Fibroblast of skin of left biceps (primary cell): ENCODE results near the gene INSYN1.
"Not testable (repeated sequence)": the region's sequence is repeated elsewhere in the genome, so short reads cannot be mapped to it uniquely, and the experiment has no call there.

Experiments used
- DNase-seq, 2 experiments: peaks; one replicate each; pipeline ENCODE4 v3.0.0-alpha.2; 2013; ENCODE audit warnings: low read depth in 2 of 2

Gene INSYN1

DNA sequence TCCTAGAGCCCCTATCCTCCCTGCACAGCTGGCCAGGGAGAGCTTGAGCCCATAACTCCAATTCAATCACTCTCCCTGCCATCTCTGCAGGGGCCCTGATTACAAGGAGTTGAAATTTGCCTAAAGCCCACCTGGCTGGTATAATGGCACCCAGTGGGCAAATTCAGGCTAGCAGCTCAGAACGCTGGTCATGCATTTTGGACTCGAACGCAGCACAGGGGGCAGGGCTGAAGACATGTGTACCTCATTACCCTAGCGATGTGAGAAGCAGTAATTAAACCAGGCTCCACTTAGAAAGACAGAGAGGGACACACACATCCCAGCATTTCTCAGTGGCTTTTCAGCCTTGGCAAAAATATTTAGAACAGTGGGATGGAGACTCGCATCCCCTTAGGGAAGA lies 3.2 kb downstream of the INSYN1 start:
- DNase-seq, result no peak

DNA sequence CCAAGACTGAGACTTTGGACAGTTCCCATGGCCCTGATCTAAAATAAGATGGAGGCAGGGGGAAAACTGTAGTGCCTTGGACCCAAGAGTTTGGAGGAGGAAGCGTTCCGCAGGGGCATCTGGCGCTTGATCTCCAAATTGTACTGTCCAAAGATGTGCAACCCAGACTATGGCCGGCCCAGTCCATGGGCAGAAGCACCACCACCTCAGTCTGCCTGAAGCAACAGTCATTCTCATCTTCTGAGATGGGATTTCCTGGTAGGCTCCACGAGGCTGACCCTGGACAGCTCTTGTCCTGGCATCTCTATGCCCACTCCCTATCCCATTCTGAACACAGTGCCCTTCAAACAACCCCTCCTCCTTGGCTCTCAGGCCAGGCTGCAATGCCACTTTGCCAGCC lies 3.6 kb downstream of the INSYN1 start:
- DNase-seq, result no peak

DNA sequence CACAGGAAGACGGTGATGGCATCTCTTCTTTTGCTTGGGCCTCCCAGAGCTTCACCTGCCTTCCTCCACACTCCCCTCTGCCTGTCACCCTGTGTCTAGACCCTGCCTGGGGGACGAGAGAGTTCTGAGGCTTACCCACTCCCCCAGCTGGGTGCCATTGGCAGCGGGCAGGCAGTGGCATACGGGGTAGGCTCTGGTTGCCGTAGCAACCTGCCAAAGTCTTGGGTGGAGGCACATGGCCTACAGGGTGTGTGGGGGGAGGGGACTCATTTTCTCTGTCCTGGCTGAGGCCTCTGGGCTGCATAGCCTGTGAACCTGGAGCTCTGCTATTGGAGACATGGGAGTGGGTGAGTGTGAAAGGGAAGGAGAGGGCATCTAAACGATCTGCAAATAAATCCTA lies 4.4 kb downstream of the INSYN1 start:
- DNase-seq, result no peak

DNA sequence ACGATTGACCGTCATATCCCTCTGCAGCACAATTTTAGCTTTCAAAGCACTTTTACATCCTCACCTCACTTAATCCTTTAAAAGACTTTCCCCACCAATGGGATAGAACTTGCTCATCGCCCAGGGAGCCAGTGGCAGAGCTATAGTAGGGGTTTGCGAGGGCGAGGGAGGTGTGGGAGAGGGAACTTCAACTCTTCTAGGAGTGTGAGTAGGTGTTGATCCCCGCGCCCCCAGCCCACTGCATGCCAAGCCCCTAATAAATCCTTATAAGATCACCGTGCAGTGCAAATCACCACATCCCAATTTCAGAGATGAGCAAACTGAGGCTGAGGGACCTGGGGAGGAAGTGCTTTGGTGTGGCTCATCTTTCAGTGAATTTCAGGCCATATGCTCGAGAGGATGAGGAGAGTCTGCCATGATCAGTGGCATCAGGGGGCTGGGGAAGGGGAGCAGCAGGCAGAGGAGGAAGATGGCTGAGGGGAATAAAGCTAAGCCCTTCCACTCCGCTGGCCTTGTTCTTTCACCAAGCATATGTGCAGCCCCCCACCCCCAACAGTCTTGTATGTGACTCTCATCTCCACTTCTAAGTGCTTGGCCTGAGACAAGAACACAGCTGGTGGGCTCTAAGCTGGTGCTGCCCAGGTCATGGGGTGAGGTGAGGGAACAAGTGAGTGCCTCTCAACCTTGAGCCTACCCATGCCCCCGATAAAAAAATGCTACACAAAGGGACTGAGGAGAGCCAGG lies 5.1 kb downstream of the INSYN1 start:
- no peak for DNase-seq

DNA sequence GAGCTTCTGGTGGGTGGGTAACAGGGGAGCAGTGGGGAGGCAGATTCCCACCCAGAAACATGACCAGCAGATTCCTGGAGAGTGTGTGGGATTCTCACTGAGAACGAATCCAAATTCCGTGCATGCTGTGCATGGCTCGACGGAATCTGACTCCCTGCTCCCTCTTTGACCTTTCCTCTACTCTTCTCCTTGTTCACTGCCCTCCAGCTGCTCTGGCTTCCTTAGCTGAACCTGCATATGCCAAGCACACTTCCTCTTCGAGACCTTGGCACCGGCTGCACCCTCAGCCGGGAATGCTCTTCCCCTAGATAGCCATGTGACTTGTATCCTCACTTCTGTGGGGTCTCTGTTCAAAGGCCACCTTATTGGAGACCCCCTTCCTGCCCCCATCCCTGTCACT lies 6.3 kb downstream of the INSYN1 start:
- DNase-seq, result no peak

DNA sequence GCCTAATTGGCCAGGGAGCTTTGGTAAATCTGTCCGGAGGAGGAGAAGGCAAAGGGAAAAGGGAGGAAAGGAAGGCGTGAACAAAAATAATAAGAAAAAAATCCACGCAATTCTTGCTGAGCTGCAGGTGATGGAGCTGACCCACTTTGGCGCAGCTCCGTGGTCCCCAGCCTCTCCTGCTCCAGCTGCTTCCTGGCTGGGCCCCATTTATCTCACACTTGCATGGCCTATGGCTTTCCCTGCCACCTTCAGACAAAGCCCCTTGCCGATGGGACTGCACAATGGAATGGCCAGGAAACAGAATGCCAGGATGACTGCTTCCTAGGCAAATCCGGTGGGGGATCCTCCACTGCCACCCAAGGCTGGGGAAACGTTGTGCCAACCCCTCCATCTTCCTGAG lies 6.9 kb downstream of the INSYN1 start:
- no peak for DNase-seq

DNA sequence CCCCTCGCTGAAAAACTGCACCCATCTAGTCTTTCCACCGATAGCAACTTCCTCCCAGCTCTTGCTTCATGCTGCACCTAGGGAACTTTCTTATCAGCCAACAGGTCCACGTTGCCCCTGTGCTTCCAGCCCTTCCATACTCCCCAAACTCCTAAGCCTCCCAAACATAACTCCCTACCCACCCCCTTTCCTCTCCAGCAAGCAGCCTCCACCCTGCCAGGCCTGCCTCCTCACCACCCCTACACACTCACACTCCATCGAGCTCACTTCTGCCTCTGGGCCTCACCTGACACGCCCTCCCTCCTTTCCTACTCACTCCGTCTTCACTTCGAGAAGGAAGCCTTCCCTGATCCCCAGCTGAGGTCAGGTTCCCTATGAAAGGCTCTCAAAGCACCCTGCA lies 8.1 kb downstream of the INSYN1 start:
- DNase-seq, result no peak

DNA sequence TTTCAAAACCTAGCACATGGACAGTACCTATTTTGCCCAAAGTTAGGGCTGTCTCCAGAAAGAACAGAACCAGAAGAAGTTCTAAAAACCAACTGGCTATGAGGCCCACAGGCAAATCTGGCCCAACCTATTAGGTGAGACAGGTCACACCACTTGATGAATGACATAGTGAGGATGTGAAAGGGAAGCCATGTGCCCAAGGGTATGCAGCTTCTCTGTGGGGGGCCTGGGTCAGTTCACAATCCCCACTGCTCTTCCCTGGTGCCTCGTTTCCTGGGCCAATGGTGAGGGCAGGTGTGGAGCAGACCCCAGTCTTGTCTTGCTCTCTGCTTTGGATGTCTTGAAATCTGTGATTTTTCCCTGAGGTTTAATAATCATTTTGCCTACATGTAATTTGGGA lies 8.9 kb downstream of the INSYN1 start:
- no peak for DNase-seq

DNA sequence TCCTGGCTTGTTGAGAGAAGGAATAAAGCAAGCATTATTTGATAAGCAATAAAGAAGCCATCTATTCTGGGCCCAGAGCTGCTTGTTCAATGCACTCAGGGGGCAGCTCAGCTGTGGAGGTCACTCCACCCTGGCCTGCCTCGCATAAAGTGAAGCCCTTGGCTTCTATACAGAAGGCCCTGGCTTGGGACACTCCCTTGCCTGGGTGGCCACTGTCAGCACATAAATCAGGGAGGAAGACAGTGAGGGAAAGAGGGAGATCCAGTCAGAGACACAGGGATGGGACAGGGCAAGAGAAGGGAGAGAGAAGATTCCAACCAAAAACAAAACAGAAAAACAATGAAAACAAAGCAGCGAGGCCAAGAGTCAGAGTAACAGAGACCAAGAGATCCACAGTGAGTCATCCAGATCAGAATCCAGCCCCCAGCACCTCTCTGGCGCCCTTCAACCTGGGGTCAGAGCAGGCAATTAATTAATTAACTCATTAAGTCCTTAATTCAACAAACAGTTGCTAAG lies 11.8 kb downstream of the INSYN1 start:
- DNase-seq, result no peak

DNA sequence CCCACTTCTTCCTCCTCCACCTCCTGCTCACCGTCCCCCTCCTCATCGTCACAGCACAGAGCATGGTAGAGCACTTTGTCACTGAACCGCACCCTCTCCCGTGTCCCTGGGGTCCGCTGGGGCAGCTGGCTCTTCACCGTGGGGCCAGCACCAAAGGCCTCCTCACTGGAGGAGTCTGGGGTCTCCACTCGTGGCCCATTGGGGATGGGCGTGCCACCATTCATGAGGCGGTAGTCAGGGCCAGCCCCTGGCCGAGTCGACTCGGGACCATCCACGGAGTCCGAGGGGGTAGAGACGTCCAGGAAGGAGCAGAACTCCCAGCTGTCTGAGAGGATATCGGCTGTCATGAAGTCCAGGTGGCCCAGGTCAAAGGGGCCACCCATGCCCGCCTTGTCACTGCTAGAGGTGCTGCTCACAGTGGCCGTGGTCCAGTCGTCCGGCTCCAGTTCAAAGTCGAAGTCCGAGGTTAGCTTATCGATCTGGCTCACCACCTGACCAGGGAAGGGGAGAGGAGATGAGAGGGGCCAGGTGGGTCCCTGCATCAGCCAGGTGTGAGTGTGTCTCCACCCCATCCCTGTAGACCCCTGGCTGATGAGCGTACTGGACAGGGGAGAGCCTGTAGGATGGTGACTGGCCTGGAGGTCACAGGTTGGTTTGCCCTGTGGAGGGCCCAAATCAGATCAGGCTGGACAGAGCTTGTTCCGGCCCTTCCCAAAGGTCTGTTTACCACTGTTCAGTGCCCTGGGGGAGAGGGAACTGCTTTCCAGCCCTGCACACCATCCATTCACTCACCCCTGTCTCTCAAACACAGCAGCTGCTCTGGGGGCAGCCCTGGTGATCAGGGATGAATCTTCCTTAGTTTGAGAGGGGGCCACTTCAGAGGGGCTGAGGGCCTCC lies 12.8 kb downstream of the INSYN1 start:
- DNase-seq, result no peak

DNA sequence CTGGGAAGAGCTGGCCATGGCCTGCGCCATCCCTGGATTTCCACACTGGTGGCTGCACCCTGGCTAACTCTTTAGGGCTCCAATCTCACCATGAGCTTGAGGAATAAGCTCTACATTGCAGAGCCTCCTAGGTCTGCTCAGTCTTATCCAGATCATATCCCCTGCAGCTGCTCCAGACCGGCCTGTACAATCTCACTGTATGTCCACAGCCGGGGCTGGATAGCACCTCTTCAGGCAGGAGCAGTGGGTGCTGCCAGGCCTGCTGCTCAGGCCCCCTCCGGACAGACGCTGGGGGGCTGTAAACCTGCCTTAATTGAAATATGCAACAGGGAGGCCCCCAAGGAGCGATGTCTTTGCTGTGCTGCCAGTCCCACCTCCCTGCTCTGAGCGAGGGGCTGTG lies 15.6 kb downstream of the INSYN1 start:
- DNase-seq, result no peak

DNA sequence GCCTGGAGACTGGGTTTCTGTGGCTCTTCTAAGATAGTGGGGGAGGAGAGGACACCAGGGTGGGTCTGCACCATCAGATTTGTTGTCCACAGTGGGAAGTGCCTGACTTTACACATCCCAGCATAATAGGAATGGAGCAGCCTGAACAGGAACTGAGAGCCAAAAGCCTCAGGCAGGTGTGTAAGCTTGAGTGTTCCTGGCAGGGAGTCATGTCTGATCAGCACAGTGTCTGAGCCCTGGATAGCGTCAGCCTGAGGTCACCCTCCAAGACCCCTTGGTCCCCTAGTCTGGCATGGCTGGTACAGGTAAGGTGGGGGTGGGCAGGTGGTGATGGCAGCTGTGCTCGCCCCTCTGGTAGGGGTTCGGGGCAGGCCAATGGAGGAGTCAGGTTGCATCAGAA lies 20.2 kb downstream of the INSYN1 start:
- no peak for DNase-seq

DNA sequence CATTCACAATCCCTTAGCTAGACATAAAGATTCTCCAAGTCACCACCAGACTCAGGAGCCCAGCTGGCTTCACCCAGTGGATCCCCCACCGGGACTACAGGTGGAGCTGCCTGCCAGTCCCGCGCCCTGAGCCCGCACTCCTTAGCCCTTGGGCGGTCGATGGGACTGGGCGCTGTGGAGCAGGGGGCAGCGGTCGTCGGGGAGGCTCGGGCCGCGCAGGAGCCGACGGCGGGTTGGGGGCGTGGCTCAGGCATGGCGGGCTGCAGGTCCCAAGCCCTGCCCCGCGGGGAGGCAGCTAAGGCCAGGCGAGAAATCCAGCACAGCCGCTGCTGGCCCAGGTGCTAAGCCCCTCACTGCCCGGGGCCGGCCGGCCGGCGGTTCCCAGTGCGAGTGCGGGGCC lies 21.1 kb downstream of the INSYN1 start:
- DNase-seq, result not testable (repeated sequence)

DNA sequence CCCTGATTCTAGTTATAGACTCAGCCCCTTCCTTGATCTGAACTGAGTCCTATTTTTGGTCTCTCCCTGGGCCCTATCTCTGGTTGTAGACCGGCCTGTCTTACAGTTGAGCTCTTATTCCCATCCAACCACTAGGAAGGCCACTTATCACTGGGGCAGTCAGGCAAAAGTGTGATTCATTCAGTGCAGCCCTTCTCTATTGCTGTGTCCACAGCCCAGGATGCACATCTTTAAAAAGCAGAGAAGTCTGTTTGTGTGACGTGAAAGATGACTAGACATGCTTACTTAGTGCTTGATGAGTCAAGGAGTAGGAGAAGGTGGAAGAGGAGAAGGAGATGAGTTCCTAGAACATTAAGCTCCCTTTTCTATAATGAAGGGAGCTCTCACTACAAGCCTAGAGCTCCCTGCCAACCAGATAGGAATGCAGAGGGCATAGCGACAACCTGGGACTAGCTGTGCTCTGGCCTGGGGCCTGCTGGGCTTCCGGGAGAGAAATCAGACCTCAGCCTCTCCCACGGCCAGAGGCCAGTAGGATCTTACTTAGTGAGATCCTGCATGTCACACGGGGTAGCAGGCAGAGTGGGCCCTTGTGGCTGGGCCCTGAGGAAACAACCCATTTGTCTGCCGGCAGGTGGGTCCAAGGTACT lies 25.7 kb downstream of the INSYN1 start:
- no peak for DNase-seq

DNA sequence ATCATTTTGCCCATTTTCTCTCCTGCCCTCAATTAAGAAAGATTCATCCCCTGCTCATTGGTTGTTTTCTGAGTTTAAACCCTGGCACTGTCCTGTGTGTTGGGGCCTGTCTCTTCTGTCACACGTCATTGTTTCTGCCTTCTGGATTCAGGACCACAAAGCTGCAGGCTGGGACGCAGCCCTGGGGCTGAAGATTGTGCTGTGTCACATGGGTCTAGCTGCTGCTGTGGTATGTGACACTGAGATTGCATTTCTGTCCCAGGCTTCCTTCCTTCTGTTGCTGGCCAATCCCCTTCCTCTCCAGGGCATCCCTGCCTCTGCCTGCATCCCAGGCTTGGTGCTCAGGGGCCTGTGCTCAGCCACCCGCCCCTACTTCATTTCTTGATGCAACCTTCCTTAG lies 28.9 kb downstream of the INSYN1 start:
- no peak for DNase-seq

DNA sequence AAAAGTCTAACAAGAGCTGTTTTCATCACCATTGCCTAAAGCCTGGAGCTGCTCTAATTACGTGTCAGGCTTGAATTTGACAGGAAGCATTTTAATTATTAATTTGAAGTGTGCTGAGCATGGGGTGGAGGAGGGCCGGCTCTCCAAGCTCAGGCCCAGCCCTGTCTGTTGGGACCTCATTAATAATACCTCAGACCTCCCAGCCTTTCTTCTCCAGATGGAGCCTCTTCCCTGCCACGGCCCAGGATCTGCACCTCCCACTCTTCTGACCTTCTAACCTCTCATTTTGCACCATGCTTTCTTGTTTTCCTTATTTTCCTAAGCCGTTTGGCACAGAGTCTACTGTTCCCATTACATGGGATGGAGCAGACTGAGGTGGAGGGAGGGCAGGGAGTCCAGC lies 30.0 kb downstream of the INSYN1 start:
- DNase-seq, result no peak

DNA sequence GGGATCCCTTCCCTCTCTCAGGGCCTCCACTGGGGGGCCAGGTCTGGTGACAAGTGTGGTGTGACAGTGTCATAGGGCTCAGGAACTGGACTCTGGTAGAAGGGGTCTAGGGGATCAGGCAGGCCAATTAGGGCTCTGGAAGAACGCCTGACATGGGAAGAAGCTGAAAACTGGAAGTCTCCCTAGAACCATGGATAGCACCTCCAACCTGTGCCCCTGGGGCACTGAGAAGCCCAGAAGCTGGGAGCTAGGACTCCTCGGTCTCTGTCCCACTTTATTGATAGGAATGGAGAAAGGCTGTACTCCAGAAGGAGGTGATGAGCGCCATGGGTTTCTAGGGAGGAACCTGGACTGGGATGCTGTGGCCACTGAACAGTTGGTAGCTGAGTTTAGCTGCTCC lies 30.7 kb downstream of the INSYN1 start:
- DNase-seq, result no peak

DNA sequence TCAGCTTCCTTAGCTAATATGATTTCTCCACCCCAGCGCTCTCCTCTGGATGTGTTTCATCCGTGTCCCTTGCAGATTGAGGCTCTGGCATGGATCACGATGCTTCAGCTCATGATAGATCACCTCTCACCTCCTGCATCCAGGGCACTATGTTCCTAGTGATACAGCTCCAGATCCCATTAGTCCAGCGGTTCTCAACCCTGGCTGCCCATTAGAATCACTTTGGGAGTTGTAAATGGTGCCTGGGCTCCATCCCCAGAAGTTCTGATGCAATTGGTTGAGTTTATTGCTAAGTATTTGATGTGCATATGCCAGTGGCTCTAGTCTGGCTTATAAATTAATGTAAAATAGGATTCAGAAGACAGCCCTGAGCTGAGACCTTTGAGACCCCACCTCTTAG lies 34.5 kb downstream of the INSYN1 start:
- DNase-seq, result no peak

DNA sequence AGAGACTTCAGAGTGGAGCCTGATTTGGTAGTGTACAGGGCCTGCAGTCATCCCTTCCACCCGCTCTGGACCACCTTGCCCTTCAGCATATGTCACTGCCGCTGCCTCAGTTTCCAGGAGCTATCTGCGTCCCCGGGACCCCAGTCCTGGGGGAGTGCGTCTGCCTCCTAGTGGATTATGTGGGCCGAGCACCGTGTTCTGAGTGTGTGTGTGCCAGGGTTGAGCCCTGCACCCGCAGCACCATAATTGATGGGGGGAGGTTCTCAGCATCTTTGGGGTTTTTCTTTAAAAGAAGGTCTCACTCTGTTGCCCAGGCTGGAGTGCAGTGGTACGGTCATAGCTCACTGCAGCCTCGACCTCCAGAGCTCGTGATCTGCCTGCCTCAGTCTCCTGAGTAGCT lies 35.3 kb downstream of the INSYN1 start:
- DNase-seq, result no peak

DNA sequence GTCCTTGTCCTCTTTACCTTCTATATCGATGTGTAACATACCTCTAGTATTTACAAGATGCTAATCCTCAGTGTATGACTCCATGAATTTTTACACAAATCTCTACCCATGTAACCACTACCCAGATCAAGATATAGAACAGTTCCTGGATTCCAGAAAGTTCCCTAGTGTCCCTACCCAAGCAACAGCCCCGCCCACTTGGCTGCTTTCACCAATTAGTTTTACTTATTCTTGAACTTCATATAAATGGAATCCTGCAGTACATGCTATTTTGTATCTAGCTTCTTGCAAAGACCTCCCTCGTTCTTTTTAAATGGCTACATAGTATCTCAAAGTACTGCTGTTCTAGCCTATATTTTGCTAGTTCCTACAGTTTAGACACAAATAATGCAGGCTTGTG lies 35.9 kb downstream of the INSYN1 start:
- no peak for DNase-seq

DNA sequence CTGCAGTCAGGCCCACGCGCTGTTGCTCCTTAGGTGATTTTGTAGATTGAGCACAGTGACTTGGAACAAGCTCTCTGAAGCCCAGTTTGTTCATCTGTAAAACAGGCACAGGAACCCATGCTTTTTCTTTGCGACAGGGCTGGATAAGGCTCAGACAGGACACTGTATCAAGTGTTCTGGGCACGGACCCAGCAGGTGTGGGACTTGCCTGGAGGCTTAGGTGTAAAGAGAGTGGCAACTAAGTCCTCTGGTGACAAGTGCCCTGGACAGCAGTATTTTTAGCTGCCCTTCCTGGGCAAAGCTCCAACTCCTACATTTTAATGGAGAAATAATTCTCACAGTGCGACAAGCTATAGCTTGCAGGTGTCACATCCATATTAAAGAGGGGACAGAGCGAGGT lies 36.7 kb downstream of the INSYN1 start:
- no peak for DNase-seq

DNA sequence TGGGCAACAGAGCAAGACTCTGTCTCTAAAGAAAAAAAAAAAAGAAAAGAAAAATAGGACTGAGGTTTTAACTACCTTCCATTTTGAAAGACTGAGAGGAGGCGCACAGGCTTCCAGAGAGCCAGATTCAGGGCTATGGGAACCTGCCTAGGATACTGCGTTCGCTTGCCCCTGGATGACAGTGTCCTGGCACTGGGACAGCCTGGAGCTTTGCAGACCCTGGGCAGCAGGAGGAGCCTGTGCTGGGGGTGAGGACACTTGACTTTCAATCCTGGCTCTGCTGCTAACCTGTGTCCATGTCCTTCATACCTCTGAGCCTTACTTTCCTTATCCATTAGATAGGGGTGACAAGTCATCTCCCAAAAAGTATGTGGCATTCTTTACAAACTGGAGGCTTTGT lies 37.7 kb downstream of the INSYN1 start:
- no peak for DNase-seq
